Activated CD8-positive, alpha-beta memory T cell treated with anti-CD3 and anti-CD28 coated beads, Interleukin-2, amount 10 ng/mL, durations not matched to agents 7 days and 5 days (primary cell): ENCODE data around the gene SNRNP27. TPM values are rescaled to one million over a fixed set of nuclear protein-coding genes. Genes with fewer than 3 reads are reported as not detected.

Experiments used
- ATAC-seq: fragments of 150-1000 bp; cut with Tn5 transposase; one replicate; pipeline ENCODE4 v1.10.0; 2021; ENCODE audit warnings: moderate library complexity
- CTCF ChIA-PET: fragments of 350-600 bp; sonication (Branson Sonifier 250); formaldehyde crosslinking; loops from one replicate; lab custom pipeline; 2021; ENCODE audit warnings: antibody characterized with exemption; lab: Charles Lee
- DNase-seq: peaks from one replicate; pipeline ENCODE4 v3.0.0-alpha.2; 2020
- H3K27ac Mint-ChIP-seq: one replicate; pipeline ENCODE4 v1.8.0; 2021; ENCODE audit warnings: mild to moderate bottlenecking, mixed read lengths
- H3K27me3 Mint-ChIP-seq: one replicate; pipeline ENCODE4 v1.8.0; 2021; ENCODE audit warnings: mixed read lengths
- H3K36me3 Mint-ChIP-seq: one replicate; pipeline ENCODE4 v1.8.0; 2021; ENCODE audit warnings: mild to moderate bottlenecking, mixed read lengths
- H3K4me1 Mint-ChIP-seq: one replicate; pipeline ENCODE4 v1.8.0; 2021; ENCODE audit warnings: mixed read lengths
- H3K4me3 Mint-ChIP-seq: one replicate; pipeline ENCODE4 v1.8.0; 2021; ENCODE audit warnings: mild to moderate bottlenecking, moderate library complexity, mixed read lengths
- H3K9me3 Mint-ChIP-seq: one replicate; pipeline ENCODE4 v1.8.0; 2022; ENCODE audit warnings: low read depth, mixed read lengths
- total RNA-seq, 2 experiments: library from RNA; stranded (reverse); gene quantifications; one replicate each; pipeline ENCODE4 v1.2.3, GENCODE V29; 2021

SNRNP27 gene
- total RNA-seq = 10 to 100 TPM; 54.6 to 60.0 TPM

DNA sequence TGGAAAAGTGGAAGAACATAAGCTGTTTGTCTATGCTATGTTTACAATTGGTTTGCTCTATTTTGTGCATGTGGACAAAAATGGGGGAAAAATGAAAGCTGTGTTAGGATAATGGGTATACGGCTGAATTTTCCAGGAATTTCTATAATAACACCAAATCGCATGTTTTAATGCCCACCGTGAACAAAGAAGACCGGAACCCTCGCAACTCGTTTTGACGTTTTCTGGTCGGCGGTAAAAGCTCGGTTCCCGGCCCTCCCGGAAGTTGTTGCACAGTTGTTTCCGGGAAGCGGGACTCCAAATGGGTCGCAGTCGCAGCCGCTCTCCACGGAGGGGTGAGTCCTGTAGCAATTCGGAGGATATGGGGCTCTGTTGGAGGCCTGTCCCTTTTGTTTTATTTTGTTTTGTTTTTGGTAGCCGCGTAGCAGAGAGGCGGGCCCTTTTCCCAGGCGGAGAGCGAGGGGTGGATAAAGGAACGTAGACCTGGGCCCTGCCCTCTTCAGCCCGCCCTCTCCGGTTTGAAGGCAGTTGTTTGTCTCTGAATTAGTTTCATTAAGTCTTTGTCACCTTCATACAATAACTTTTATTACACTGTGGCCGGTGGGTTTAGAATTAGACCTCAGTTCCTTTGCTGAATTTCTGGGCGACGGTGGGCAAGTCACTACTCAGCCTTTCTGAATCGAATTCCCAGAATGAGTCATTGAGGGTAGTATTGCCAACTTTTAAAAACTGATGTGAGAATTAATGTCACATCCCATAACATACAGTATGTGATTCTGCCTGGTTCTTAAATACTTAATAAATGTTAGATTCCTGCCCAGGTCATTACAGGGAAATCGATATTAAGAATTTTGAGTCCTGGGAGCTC, at the start of gene SNRNP27:
Gene SNRNP27 (plus strand): TSS at position 273 of the 868 bp plus-strand sequence. CDS start 29 bp downstream, at position 302.
- peak within 1 kb of the TSS; percentile 97 for H3K27ac Mint-ChIP-seq
- DNase-seq = peak; percentile 88
- H3K4me3 Mint-ChIP-seq = peak within 1 kb of the TSS; percentile 97
- peaks cover 42% of the 10 kb centered on the region for H3K4me1 Mint-ChIP-seq
- peak; percentile 85 for ATAC-seq
- no peaks in the 10 kb centered on the region for H3K9me3 Mint-ChIP-seq
- no peaks in the 10 kb centered on the region for H3K27me3 Mint-ChIP-seq
- peaks cover 25% of the 10 kb centered on the region for H3K36me3 Mint-ChIP-seq
- CTCF ChIA-PET = interaction anchor here (0.9 to 3.1 kb wide), 8 partner anchors 8 to 408 kb away, joined by 3 to 13 read pairs (median 4); partner anchors contain the start of genes FAM136A and SNRPG

GRCh38 chr2:69843993-69844392, 49.8 kb upstream of the SNRNP27 start:
- CTCF ChIA-PET = no interaction called here
- no peak overlapping the region for H3K4me3 Mint-ChIP-seq
- H3K4me1 Mint-ChIP-seq = no peaks in the 10 kb centered on the region
- DNase-seq (no peak), ATAC-seq (no peak)
- no peak overlapping the region for H3K27ac Mint-ChIP-seq
- H3K36me3 Mint-ChIP-seq = peaks cover 47% of the 10 kb centered on the region
- H3K9me3 Mint-ChIP-seq = no peaks in the 10 kb centered on the region
- no peaks in the 10 kb centered on the region for H3K27me3 Mint-ChIP-seq

- H3K4me3 Mint-ChIP-seq = no peak overlapping the region
- ATAC-seq (no peak), DNase-seq (no peak)
- H3K9me3 Mint-ChIP-seq = no peaks in the 10 kb centered on the region
- no peak overlapping the region for H3K27ac Mint-ChIP-seq
- H3K27me3 Mint-ChIP-seq = no peaks in the 10 kb centered on the region
- CTCF ChIA-PET = no interaction called here
- no peaks in the 10 kb centered on the region for H3K4me1 Mint-ChIP-seq
- H3K36me3 Mint-ChIP-seq = peaks cover 47% of the 10 kb centered on the region
Observed at GRCh38 chr2:69844560-69844959, 49.2 kb upstream of the SNRNP27 start.

GRCh38 chr2:69846182-69847067, 47.3 kb upstream of the SNRNP27 start:
- no peak for DNase-seq
- H3K4me1 Mint-ChIP-seq = no peaks in the 10 kb centered on the region
- H3K27me3 Mint-ChIP-seq = no peaks in the 10 kb centered on the region
- CTCF ChIA-PET = interaction anchor here (0.8 to 1.3 kb wide), 3 partner anchors 29 to 122 kb away, joined by 3 read pairs; no protein-coding TSS in a partner anchor
- no peak overlapping the region for H3K4me3 Mint-ChIP-seq
- no peaks in the 10 kb centered on the region for H3K9me3 Mint-ChIP-seq
- no peak overlapping the region for H3K27ac Mint-ChIP-seq
- ATAC-seq = no peak
- peaks cover 42% of the 10 kb centered on the region for H3K36me3 Mint-ChIP-seq

- no peak overlapping the region for H3K27ac Mint-ChIP-seq
- H3K36me3 Mint-ChIP-seq = peaks cover 40% of the 10 kb centered on the region
- no peaks in the 10 kb centered on the region for H3K9me3 Mint-ChIP-seq
- no peak for DNase-seq
- no peak for ATAC-seq
- H3K4me1 Mint-ChIP-seq = no peaks in the 10 kb centered on the region
- CTCF ChIA-PET = interaction anchor here (1.0 to 1.3 kb wide), 3 partner anchors 25 to 123 kb away, joined by 3 read pairs; no protein-coding TSS in a partner anchor
- no peak overlapping the region for H3K4me3 Mint-ChIP-seq
- no peaks in the 10 kb centered on the region for H3K27me3 Mint-ChIP-seq
Observed at GRCh38 chr2:69847068-69847828, 46.5 kb upstream of the SNRNP27 start.

- Mint-ChIP-seq H3K4me3 (no peak overlapping the region), H3K27me3 (no peaks in the 10 kb centered on the region)
- CTCF ChIA-PET = interaction anchor here (0.8 to 1.2 kb wide), 2 partner anchors 24 to 124 kb away, joined by 3 to 4 read pairs; no protein-coding TSS in a partner anchor
Observed at GRCh38 chr2:69848186-69848790, 45.5 kb upstream of the SNRNP27 start.

DNA sequence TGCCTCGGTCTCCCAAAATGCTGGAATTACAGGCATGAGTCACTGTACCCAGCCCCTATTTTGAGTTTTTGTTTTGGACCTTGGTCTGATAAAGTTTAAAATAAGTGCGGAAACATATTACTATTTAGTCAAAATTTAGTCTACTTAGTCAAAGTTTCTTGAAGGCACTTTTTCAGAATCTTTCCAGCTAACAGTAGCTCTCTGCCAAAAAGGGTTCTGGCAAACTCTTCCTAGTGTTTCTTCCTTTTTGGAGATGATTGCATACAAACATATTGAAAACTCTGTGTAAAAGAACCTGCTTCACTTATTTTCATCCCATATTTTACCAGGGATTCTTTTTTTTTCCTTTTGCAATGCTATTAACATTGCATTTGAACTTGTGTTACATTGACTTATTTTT, 35.5 kb upstream of the SNRNP27 start:
- Mint-ChIP-seq H3K36me3 (peaks cover 16% of the 10 kb centered on the region), H3K9me3 (no peaks in the 10 kb centered on the region), H3K4me1 (no peaks in the 10 kb centered on the region), H3K4me3 (no peak overlapping the region), H3K27me3 (no peaks in the 10 kb centered on the region), H3K27ac (no peak overlapping the region)
- ATAC-seq = no peak
- CTCF ChIA-PET = interaction anchor here (0.5 to 2.1 kb wide), 3 partner anchors 134 to 892 kb away, joined by 3 to 4 read pairs (median 4); no protein-coding TSS in a partner anchor
- DNase-seq = no peak

More at GRCh38 chr2:69848186-69848790, 45.5 kb upstream of the SNRNP27 start:
- H3K9me3 Mint-ChIP-seq = no peaks in the 10 kb centered on the region
- H3K4me1 Mint-ChIP-seq = no peaks in the 10 kb centered on the region
- no peak for ATAC-seq
- DNase-seq = no peak
- peaks cover 40% of the 10 kb centered on the region for H3K36me3 Mint-ChIP-seq
- H3K27ac Mint-ChIP-seq = no peak overlapping the region

GRCh38 chr2:69863298-69863697, 30.5 kb upstream of the SNRNP27 start:
- H3K27me3 Mint-ChIP-seq = no peaks in the 10 kb centered on the region
- H3K27ac Mint-ChIP-seq = no peak overlapping the region
- CTCF ChIA-PET = interaction anchor here (0.7 to 2.1 kb wide), 2 partner anchors 47 to 139 kb away, joined by 3 to 4 read pairs; no protein-coding TSS in a partner anchor
- DNase-seq = no peak
- H3K36me3 Mint-ChIP-seq = peaks cover 35% of the 10 kb centered on the region
- no peak overlapping the region for H3K4me3 Mint-ChIP-seq
- no peaks in the 10 kb centered on the region for H3K4me1 Mint-ChIP-seq
- no peaks in the 10 kb centered on the region for H3K9me3 Mint-ChIP-seq
- no peak for ATAC-seq

DNA sequence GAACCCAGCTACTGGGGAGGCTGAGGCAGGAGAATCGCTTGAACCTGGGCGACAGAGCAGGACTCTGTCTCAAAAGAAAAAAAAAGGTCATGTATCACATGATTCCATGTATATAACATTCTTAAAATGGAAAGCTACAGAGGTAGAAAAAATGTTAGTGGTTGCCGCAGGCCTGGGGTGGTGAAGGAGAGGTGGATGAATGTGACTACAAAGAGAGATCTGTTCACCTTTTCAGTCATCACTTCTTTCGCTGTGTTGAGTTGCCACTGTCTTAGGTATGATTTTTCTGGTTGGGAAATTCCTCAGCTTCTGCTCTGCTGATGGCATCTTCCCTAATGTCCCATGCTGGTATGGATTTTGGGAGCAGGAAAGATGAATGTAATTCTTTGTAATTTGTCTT, 5.3 kb upstream of the SNRNP27 start:
- H3K4me1 Mint-ChIP-seq = peaks cover 7% of the 10 kb centered on the region
- H3K4me3 Mint-ChIP-seq = no peak overlapping the region
- H3K9me3 Mint-ChIP-seq = no peaks in the 10 kb centered on the region
- peaks cover 4% of the 10 kb centered on the region for H3K36me3 Mint-ChIP-seq
- CTCF ChIA-PET = interaction anchor here (0.8 to 1.2 kb wide), 2 partner anchors 9 to 164 kb away, joined by 3 read pairs; no protein-coding TSS in a partner anchor
- H3K27me3 Mint-ChIP-seq = no peaks in the 10 kb centered on the region
- ATAC-seq (no peak), DNase-seq (no peak)
- H3K27ac Mint-ChIP-seq = no peak overlapping the region

DNA sequence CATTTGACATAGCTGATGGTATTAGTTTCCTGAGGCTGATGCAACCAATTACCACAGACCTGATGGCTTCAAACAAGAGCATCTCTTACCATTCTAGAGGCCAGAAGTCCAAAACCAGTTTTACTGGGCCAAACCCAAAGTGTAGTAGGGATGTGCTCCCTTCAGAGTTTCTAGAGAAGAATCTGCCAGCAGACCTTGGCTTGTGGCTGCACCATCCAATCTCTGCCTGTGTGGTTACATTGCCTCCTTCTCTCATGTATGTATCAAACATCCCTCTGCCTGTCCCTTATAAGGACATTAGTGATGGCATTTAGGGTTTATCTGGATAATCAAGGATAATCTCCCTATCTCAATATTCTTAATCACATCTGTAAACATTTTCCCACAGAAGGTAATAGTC, 4.5 kb upstream of the SNRNP27 start:
- CTCF ChIA-PET = interaction anchor here (0.9 kb wide), 1 partner anchor 165 kb away, joined by 3 read pairs; no protein-coding TSS in a partner anchor
- H3K4me3 Mint-ChIP-seq = no peak overlapping the region
- H3K27ac Mint-ChIP-seq = no peak overlapping the region
- peaks cover 13% of the 10 kb centered on the region for H3K4me1 Mint-ChIP-seq
- ATAC-seq (no peak), DNase-seq (no peak)
- H3K9me3 Mint-ChIP-seq = no peaks in the 10 kb centered on the region
- H3K27me3 Mint-ChIP-seq = no peaks in the 10 kb centered on the region
- H3K36me3 Mint-ChIP-seq = peaks cover 4% of the 10 kb centered on the region

- H3K27me3 Mint-ChIP-seq = no peaks in the 10 kb centered on the region
- CTCF ChIA-PET = interaction anchor here (0.5 kb wide), 1 partner anchor 133 kb away, joined by 3 read pairs; no protein-coding TSS in a partner anchor
- no peak overlapping the region for H3K4me3 Mint-ChIP-seq
- H3K9me3 Mint-ChIP-seq = no peaks in the 10 kb centered on the region
- ATAC-seq = no peak
- H3K36me3 Mint-ChIP-seq = peaks cover 9% of the 10 kb centered on the region
- DNase-seq = no peak
- peaks cover 28% of the 10 kb centered on the region for H3K4me1 Mint-ChIP-seq
- no peak overlapping the region for H3K27ac Mint-ChIP-seq
Observed at GRCh38 chr2:69890881-69891280, 2.9 kb upstream of the SNRNP27 start.
